HepG2 (cell line): ENCODE data around the gene ZC3H14. TPM values are rescaled to one million over a fixed set of nuclear protein-coding genes. Genes with fewer than 3 reads are reported as not detected.

Experiments
- ARID3A ChIP-seq: IDR thresholded peaks from 2 replicates; pipeline ENCODE4 v1.6.1; 2012; ENCODE audit warnings: low read depth, low read length, improper control_type of control experiment
- CAMTA2 ChIP-seq: sonication (generic); formaldehyde crosslinking; IDR thresholded peaks from 2 replicates; pipeline ENCODE4 v1.4.0; 2020; ENCODE audit warnings: mild to moderate bottlenecking, missing genetic modification reagents, borderline replicate concordance
- CSRNP2 ChIP-seq: sonication (generic); formaldehyde crosslinking; conservative IDR thresholded peaks from 2 replicates; pipeline ENCODE4 v1.8.0; 2022; ENCODE audit warnings: low read depth, missing genetic modification reagents
- FOXO4 ChIP-seq: sonication (generic); formaldehyde crosslinking; conservative IDR thresholded peaks from 2 replicates; pipeline ENCODE4 v1.8.1; 2023; ENCODE audit warnings: missing genetic modification reagents
- NFYC ChIP-seq: IDR thresholded peaks from 2 replicates; pipeline ENCODE4 v1.6.1; 2016; ENCODE audit warnings: missing genetic modification reagents, missing compliant biosample characterization
- SKI ChIP-seq: fragments of 450-650 bp; IDR thresholded peaks from one replicate; pipeline ENCODE4 v1.6.1; 2018; ENCODE audit warnings: mild to moderate bottlenecking; ENCODE audit not compliant: partially characterized antibody
- TP53 ChIP-seq: sonication (generic); formaldehyde crosslinking; conservative IDR thresholded peaks from 2 replicates; pipeline ENCODE4 v1.4.0; 2020; ENCODE audit warnings: missing genetic modification reagents
- ZFP62 ChIP-seq: sonication (generic); formaldehyde crosslinking; IDR thresholded peaks from 2 replicates; pipeline ENCODE4 v1.4.0; 2020; ENCODE audit warnings: missing genetic modification reagents
- ZFP82 ChIP-seq: sonication (generic); formaldehyde crosslinking; IDR thresholded peaks from 2 replicates; pipeline ENCODE4 v1.5.1; 2020; ENCODE audit warnings: mild to moderate bottlenecking, missing genetic modification reagents, borderline replicate concordance
- ZKSCAN5 ChIP-seq: sonication (generic); formaldehyde crosslinking; IDR thresholded peaks from 2 replicates; pipeline ENCODE4 v1.5.1; 2020; ENCODE audit warnings: mild to moderate bottlenecking, missing genetic modification reagents
- ZNF10 ChIP-seq: sonication (generic); formaldehyde crosslinking; IDR thresholded peaks from 2 replicates; pipeline ENCODE4 v1.4.0; 2020; ENCODE audit warnings: mild to moderate bottlenecking, low read depth, missing genetic modification reagents, borderline replicate concordance
- ZNF101 ChIP-seq: sonication (generic); formaldehyde crosslinking; IDR thresholded peaks from 2 replicates; pipeline ENCODE4 v1.4.0; 2020; ENCODE audit warnings: mild to moderate bottlenecking, low read depth, missing genetic modification reagents, borderline replicate concordance
- ZNF24 ChIP-seq: fragments of 450-650 bp; IDR thresholded peaks from 2 replicates; pipeline ENCODE4 v1.6.1; 2017; ENCODE audit warnings: antibody characterized with exemption, mild to moderate bottlenecking
- ZNF276 ChIP-seq: sonication (generic); formaldehyde crosslinking; IDR thresholded peaks from 2 replicates; pipeline ENCODE4 v1.4.0; 2020; ENCODE audit warnings: mild to moderate bottlenecking, low read depth, missing genetic modification reagents
- ZNF512B ChIP-seq: sonication (generic); formaldehyde crosslinking; IDR thresholded peaks from 2 replicates; pipeline ENCODE4 v1.5.1; 2020; ENCODE audit warnings: missing genetic modification reagents, mild to moderate bottlenecking, borderline replicate concordance
- ZNF605 ChIP-seq: sonication (generic); formaldehyde crosslinking; IDR thresholded peaks from 2 replicates; pipeline ENCODE4 v1.8.0; 2022; ENCODE audit warnings: mild to moderate bottlenecking, missing genetic modification reagents
- polyA plus RNA-seq, 8 experiments: library from polyadenylated mRNA; depleted of rRNA in 3 of 8; stranded (reverse) in 7 of 8; unstranded in 1 of 8; fragments of >200 nt; fragmentation: Illumina TruSeq in 4 of 8; extraction: Trizol in 4 of 8; gene quantifications; 2 replicates each; pipeline versions ENCODE4 v1.2.1 to v1.2.3, GENCODE V29; 2011 to 2016; ENCODE audit warnings: low read depth in 4 of 8, missing spikeins in 1 of 8, mixed read lengths in 1 of 8; ENCODE audit not compliant: insufficient read depth in 1 of 8
- total RNA-seq, 5 experiments: library from RNA; depleted of rRNA; stranded (reverse); fragments of >200 nt; fragmentation: Illumina TruSeq; extraction: Trizol; gene quantifications; 2 replicates each; pipeline ENCODE4 v1.2.3, GENCODE V29; 2016; ENCODE audit warnings: low read depth in 1 of 5
- TF ChIP-seq, protein P1 (sequence below): sonication (generic); formaldehyde crosslinking; IDR thresholded peaks from 2 replicates; pipeline ENCODE4 v1.5.0; 2020; ENCODE audit warnings: missing genetic modification reagents

The ZC3H14 gene
- total and polyA plus RNA-seq, 2 of the 13 experiments (the other 11 are each of a cell fraction or from before 2014, with no cell fraction given), result 65.1 to 67.5 TPM

GRCh38 chr14:88554457-88555286, 8.2 kb upstream of the ZC3H14 start, which contains the start of gene PTPN21 (continued):
- TF ChIP-seq ZNF512B (CRISPR knock-in tag) (no peak), ZFP62 (CRISPR knock-in tag) (no peak), CAMTA2 (CRISPR knock-in tag) (no peak), ZNF10 (CRISPR knock-in tag) (no peak), NFYC (CRISPR knock-in tag) (no peak), CSRNP2 (no peak), SKI (peak; percentile 38), ZNF101 (no peak), TP53 (CRISPR knock-in tag) (no peak), FOXO4 (CRISPR knock-in tag) (no peak), ZNF605 (CRISPR knock-in tag) (no peak), ZKSCAN5 (CRISPR knock-in tag) (no peak), ZNF276 (CRISPR knock-in tag) (no peak), ZNF24 (no peak), ARID3A (no peak), ZFP82 (CRISPR knock-in tag) (no peak)
- TF ChIP-seq, protein P1, sequence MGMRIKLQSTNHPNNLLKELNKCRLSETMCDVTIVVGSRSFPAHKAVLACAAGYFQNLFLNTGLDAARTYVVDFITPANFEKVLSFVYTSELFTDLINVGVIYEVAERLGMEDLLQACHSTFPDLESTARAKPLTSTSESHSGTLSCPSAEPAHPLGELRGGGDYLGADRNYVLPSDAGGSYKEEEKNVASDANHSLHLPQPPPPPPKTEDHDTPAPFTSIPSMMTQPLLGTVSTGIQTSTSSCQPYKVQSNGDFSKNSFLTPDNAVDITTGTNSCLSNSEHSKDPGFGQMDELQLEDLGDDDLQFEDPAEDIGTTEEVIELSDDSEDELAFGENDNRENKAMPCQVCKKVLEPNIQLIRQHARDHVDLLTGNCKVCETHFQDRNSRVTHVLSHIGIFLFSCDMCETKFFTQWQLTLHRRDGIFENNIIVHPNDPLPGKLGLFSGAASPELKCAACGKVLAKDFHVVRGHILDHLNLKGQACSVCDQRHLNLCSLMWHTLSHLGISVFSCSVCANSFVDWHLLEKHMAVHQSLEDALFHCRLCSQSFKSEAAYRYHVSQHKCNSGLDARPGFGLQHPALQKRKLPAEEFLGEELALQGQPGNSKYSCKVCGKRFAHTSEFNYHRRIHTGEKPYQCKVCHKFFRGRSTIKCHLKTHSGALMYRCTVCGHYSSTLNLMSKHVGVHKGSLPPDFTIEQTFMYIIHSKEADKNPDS (CRISPR knock-in tag), result no peak
